Stimulated activated CD8-positive, alpha-beta memory T cell treated with anti-CD3 and anti-CD28 coated beads, Interleukin-12 subunit alpha, Interleukin-12 subunit beta, amount 100 ng/mL, for 4 hours (primary cell): ENCODE data around the gene RAB21.
"Not testable (repeated sequence)": the region's sequence is repeated elsewhere in the genome, so short reads cannot be mapped to it uniquely, and the experiment has no call there.

Experiments used
- DNase-seq: peaks from one replicate; pipeline ENCODE4 v3.0.0-alpha.2; 2020; ENCODE audit warnings: low read depth

Gene RAB21

GRCh38 chr12:71752891-71753290 lies 1.8 kb upstream of the RAB21 start:
- no peak for DNase-seq

- DNase-seq, result peak; percentile 48
These were observed 656 bp downstream of the RAB21 start for GRCh38 chr12:71755146-71755892.

- DNase-seq, result no peak
These were observed 1.5 kb downstream of the RAB21 start for GRCh38 chr12:71756054-71756690.

- no peak for DNase-seq
These were observed 5.3 kb downstream of the RAB21 start for GRCh38 chr12:71759941-71760340.

- DNase-seq, result no peak
These were observed 5.8 kb downstream of the RAB21 start for GRCh38 chr12:71760471-71760870.

GRCh38 chr12:71761354-71761753 lies 6.7 kb downstream of the RAB21 start:
- not testable (repeated sequence) for DNase-seq

- no peak for DNase-seq
These were observed 9.2 kb downstream of the RAB21 start for GRCh38 chr12:71763677-71764379.

GRCh38 chr12:71764587-71765321 lies 10.1 kb downstream of the RAB21 start:
- no peak for DNase-seq

- no peak for DNase-seq
These were observed 11.5 kb downstream of the RAB21 start for GRCh38 chr12:71766202-71766601.

GRCh38 chr12:71767183-71767582 lies 12.5 kb downstream of the RAB21 start:
- no peak for DNase-seq

GRCh38 chr12:71768900-71769299 lies 14.2 kb downstream of the RAB21 start:
- DNase-seq, result no peak

- DNase-seq, result no peak
These were observed 16.4 kb downstream of the RAB21 start for GRCh38 chr12:71771069-71771468.

- no peak for DNase-seq
These were observed 18.1 kb downstream of the RAB21 start for GRCh38 chr12:71772735-71773134.

- DNase-seq, result no peak
These were observed 25.7 kb downstream of the RAB21 start for GRCh38 chr12:71780237-71780822.

- no peak for DNase-seq
These were observed 27.4 kb downstream of the RAB21 start for GRCh38 chr12:71782017-71782416.

GRCh38 chr12:71786829-71787228 lies 32.2 kb downstream of the RAB21 start:
- DNase-seq, result no peak

- no peak for DNase-seq
These were observed 32.9 kb downstream of the RAB21 start for GRCh38 chr12:71787580-71787979.

- DNase-seq, result no peak
These were observed 35.7 kb downstream of the RAB21 start for GRCh38 chr12:71790331-71790730.

GRCh38 chr12:71791473-71792150 lies 36.9 kb downstream of the RAB21 start:
- DNase-seq, result no peak

- DNase-seq, result no peak
These were observed 37.9 kb downstream of the RAB21 start for GRCh38 chr12:71792599-71792998.

- no peak for DNase-seq
These were observed 41.2 kb downstream of the RAB21 start for GRCh38 chr12:71795901-71796300.
